Neural cell (in vitro differentiated cells): ENCODE data around the gene UBASH3B. TPM values are rescaled to one million over a fixed set of nuclear protein-coding genes. Genes with fewer than 3 reads are reported as not detected.

Experiments used
- H2AFZ ChIP-seq: fragments of 200-600, 300-800 bp; sonication (generic), shearing (Covaris generic); 2 replicates; pipeline ENCODE4 v1.6.0; 2014; ENCODE audit warnings: low read depth, mild to moderate bottlenecking, antibody characterized with exemption, low read length, moderate library complexity
- H3F3A ChIP-seq: fragments of 200-600 bp; shearing (Covaris generic); 2 replicates; pipeline ENCODE4 v1.6.1; 2016; ENCODE audit warnings: mild to moderate bottlenecking, moderate library complexity, mixed read lengths, antibody characterized with exemption, low read length; ENCODE audit not compliant: insufficient read depth, poor library complexity, severe bottlenecking
- H3K27ac ChIP-seq: fragments of 200-600, 300-800 bp; sonication (generic), shearing (Covaris generic); 2 replicates; pipeline ENCODE4 v1.5.1; 2014; ENCODE audit warnings: mild to moderate bottlenecking, low read length, moderate library complexity
- H3K27me3 ChIP-seq: fragments of 300-800, 200-600 bp; sonication (generic), shearing (Covaris generic); 2 replicates; pipeline ENCODE4 v1.6.0; 2014; ENCODE audit warnings: mild to moderate bottlenecking, low read depth, low read length, moderate library complexity; ENCODE audit not compliant: insufficient read depth
- H3K36me3 ChIP-seq: fragments of 300-800, 200-600 bp; sonication (generic), shearing (Covaris generic); 2 replicates; pipeline ENCODE4 v1.5.1; 2014; ENCODE audit warnings: mild to moderate bottlenecking, antibody characterized with exemption, low read length, moderate library complexity; ENCODE audit not compliant: insufficient read depth
- H3K4me2 ChIP-seq: fragments of 300-800, 200-600 bp; sonication (generic), shearing (Covaris generic); 2 replicates; pipeline ENCODE4 v1.6.0; 2014; ENCODE audit warnings: mild to moderate bottlenecking, low read length
- H3K4me3 ChIP-seq: fragments of 300-800, 200-600 bp; sonication (generic), shearing (Covaris generic); 2 replicates; pipeline ENCODE4 v1.5.1; 2014; ENCODE audit warnings: mild to moderate bottlenecking, low read length, moderate library complexity
- H3K79me2 ChIP-seq: fragments of 200-600 bp; shearing (Covaris generic); replicated peaks from 2 replicates; pipeline ENCODE4 v1.6.0; 2014; ENCODE audit warnings: mild to moderate bottlenecking, low read length, moderate library complexity; ENCODE audit not compliant: insufficient read depth
- H3K9ac ChIP-seq: fragments of 300-800, 200-600 bp; sonication (generic), shearing (Covaris generic); 2 replicates; pipeline ENCODE4 v1.6.1; 2016; ENCODE audit warnings: mild to moderate bottlenecking, low read length, mixed read lengths
- H3K9me2 ChIP-seq: fragments of 200-600 bp; shearing (Covaris generic); 2 replicates; pipeline ENCODE4 v1.6.1; 2016; ENCODE audit warnings: mild to moderate bottlenecking, low read length, mixed read lengths; ENCODE audit not compliant: insufficient read depth
- H3K9me3 ChIP-seq: fragments of 200-600, 300-800 bp; sonication (generic), shearing (Covaris generic); 2 replicates; pipeline ENCODE4 v1.6.1; 2016; ENCODE audit warnings: mild to moderate bottlenecking, mixed run types, low read length, moderate library complexity, mixed read lengths
- H4K20me1 ChIP-seq: fragments of 200-600 bp; shearing (Covaris generic); 2 replicates; pipeline ENCODE4 v1.6.1; 2016; ENCODE audit warnings: mild to moderate bottlenecking, mixed run types; ENCODE audit not compliant: insufficient read depth
- CTCF ChIP-seq: fragments of 450-650 bp; IDR thresholded peaks from 2 replicates; pipeline ENCODE4 v1.5.1; 2014; ENCODE audit warnings: antibody characterized with exemption, mild to moderate bottlenecking, moderate library complexity; ENCODE audit not compliant: poor library complexity, severe bottlenecking
- EP300 ChIP-seq: fragments of 450-650 bp; conservative IDR thresholded peaks from 2 replicates; pipeline ENCODE4 v1.6.1; 2014; ENCODE audit warnings: antibody characterized with exemption, mild to moderate bottlenecking, moderate library complexity; ENCODE audit not compliant: poor library complexity, severe bottlenecking
- EZH2 ChIP-seq: fragments of 200-600, 300-800 bp; shearing (Covaris generic), sonication (generic); IDR thresholded peaks from 2 replicates; pipeline ENCODE4 v1.6.1; 2014; ENCODE audit warnings: antibody characterized with exemption, low read length, borderline replicate concordance, mild to moderate bottlenecking; ENCODE audit not compliant: insufficient read depth, poor library complexity, severe bottlenecking
- MXI1 ChIP-seq: fragments of 450-650 bp; conservative IDR thresholded peaks from 2 replicates; pipeline ENCODE4 v1.6.1; 2014; ENCODE audit warnings: antibody characterized with exemption, mild to moderate bottlenecking; ENCODE audit not compliant: poor library complexity, severe bottlenecking
- POLR2AphosphoS5 ChIP-seq: IDR thresholded peaks from 2 replicates; pipeline ENCODE4 v1.6.1; 2012
- RAD21 ChIP-seq: fragments of 450-650 bp; conservative IDR thresholded peaks from 2 replicates; pipeline ENCODE4 v1.6.1; 2014; ENCODE audit warnings: antibody characterized with exemption, mild to moderate bottlenecking, moderate library complexity
- REST ChIP-seq: IDR thresholded peaks from 2 replicates; pipeline ENCODE4 v1.6.1; 2012; ENCODE audit warnings: borderline replicate concordance
- SMC3 ChIP-seq: fragments of 450-650 bp; conservative IDR thresholded peaks from 2 replicates; pipeline ENCODE4 v1.6.1; 2014; ENCODE audit warnings: antibody characterized with exemption, mild to moderate bottlenecking, moderate library complexity; ENCODE audit not compliant: poor library complexity
- TAF1 ChIP-seq: IDR thresholded peaks from 2 replicates; pipeline ENCODE4 v1.6.1; 2012; ENCODE audit warnings: low read depth
- polyA plus RNA-seq: library from polyadenylated mRNA; depleted of rRNA; stranded (reverse); fragments of >200 nt; gene quantifications from 2 replicates; pipeline ENCODE4 v1.2.3, GENCODE V29; 2014

The UBASH3B gene
- polyA plus RNA-seq, 1 donor from 2014 or later, result 4.2 TPM

GRCh38 chr11:122682464-122682863, 26.9 kb downstream of the UBASH3B start:
- Histone ChIP-seq H3K9me3 (no peaks in the 10 kb centered on the region), H3K36me3 (no peaks in the 10 kb centered on the region), H3K9me2 (no peaks in the 10 kb centered on the region), H2AFZ (no peak overlapping the region), H3K4me2 (no peak overlapping the region), H3K79me2 (no peaks in the 10 kb centered on the region), H3K27ac (no peak overlapping the region), H3K9ac (no peak overlapping the region), H3K4me3 (no peak overlapping the region), H3F3A (no peaks in the 10 kb centered on the region), H4K20me1 (no peaks in the 10 kb centered on the region), H3K27me3 (no peaks in the 10 kb centered on the region)
- no peak for TF ChIP-seq CTCF
- TF ChIP-seq RAD21, result no peak
- no peak for TF ChIP-seq REST
- no peak for TF ChIP-seq SMC3
- TF ChIP-seq POLR2AphosphoS5, result no peak
- no peak for TF ChIP-seq TAF1
- TF ChIP-seq EZH2, result no peak
- TF ChIP-seq MXI1, result no peak
- TF ChIP-seq EP300, result no peak

GRCh38 chr11:122685041-122685440, 29.5 kb downstream of the UBASH3B start:
- H3K79me2 ChIP-seq, result no peaks in the 10 kb centered on the region
- no peak overlapping the region for H2AFZ ChIP-seq
- no peak overlapping the region for H3K4me3 ChIP-seq
- TF ChIP-seq RAD21, result no peak
- TF ChIP-seq POLR2AphosphoS5, result no peak
- no peak for TF ChIP-seq REST
- TF ChIP-seq TAF1, result no peak
- no peak for TF ChIP-seq SMC3
- no peak for TF ChIP-seq CTCF
- TF ChIP-seq EP300, result no peak
- no peak for TF ChIP-seq MXI1
- H3K36me3 ChIP-seq, result no peaks in the 10 kb centered on the region
- no peaks in the 10 kb centered on the region for H3K9me3 ChIP-seq
- no peaks in the 10 kb centered on the region for H4K20me1 ChIP-seq
- no peaks in the 10 kb centered on the region for H3K9me2 ChIP-seq
- no peak overlapping the region for H3K27ac ChIP-seq
- H3K9ac ChIP-seq, result no peak overlapping the region
- no peaks in the 10 kb centered on the region for H3F3A ChIP-seq
- no peak overlapping the region for H3K4me2 ChIP-seq
- H3K27me3 ChIP-seq, result no peaks in the 10 kb centered on the region
